ENCODE measurements around the gene KMT5B. TPM values are rescaled to one million over a fixed set of nuclear protein-coding genes. Genes with fewer than 3 reads are reported as not detected.

The KMT5B gene
- total and polyA plus RNA-seq, 10 donors: 12.3 to 52.8 (median 40.6) TPM

DNA sequence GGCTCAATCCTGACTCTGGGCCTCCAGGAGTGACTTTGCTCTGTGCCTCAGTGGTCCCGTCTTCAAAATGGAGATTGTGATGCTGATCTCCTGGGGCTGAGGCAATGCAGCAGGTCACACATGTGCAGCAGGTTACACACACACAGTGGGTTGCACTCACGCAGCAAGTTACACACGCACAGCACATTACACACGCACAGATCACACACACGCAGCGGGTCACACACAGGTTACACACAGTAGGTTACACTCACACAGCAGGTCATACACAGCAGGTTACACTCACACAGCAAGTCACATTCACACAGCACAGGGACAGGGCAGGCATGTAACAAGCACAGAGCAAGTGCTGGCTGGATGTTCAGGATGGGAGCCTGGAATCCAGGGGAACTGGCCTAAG lies 47.4 kb upstream of the KMT5B start:
- H3K27me3 ChIP-seq (replicated peaks in 1 of 7): no peaks in the 10 kb centered on the region
- H3K36me3 ChIP-seq: peaks cover 0 to 52% (median 37%) of the 10 kb centered on the region in 6 donors
- H3K4me3 ChIP-seq: no peak overlapping the region
- WGBS, 5 donors: 93 to 97% (median 96%) methylated on average over 5 to 6 of the region's 6 CpGs
- DNase-seq: no peak
- TF ChIP-seq POLR2A (IDR thresholded peaks at IDR 0.05) (no peak), POLR2AphosphoS5 (IDR thresholded peaks at IDR 0.05) (no peak)
- TF ChIP-seq, protein P1, sequence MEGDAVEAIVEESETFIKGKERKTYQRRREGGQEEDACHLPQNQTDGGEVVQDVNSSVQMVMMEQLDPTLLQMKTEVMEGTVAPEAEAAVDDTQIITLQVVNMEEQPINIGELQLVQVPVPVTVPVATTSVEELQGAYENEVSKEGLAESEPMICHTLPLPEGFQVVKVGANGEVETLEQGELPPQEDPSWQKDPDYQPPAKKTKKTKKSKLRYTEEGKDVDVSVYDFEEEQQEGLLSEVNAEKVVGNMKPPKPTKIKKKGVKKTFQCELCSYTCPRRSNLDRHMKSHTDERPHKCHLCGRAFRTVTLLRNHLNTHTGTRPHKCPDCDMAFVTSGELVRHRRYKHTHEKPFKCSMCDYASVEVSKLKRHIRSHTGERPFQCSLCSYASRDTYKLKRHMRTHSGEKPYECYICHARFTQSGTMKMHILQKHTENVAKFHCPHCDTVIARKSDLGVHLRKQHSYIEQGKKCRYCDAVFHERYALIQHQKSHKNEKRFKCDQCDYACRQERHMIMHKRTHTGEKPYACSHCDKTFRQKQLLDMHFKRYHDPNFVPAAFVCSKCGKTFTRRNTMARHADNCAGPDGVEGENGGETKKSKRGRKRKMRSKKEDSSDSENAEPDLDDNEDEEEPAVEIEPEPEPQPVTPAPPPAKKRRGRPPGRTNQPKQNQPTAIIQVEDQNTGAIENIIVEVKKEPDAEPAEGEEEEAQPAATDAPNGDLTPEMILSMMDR (IDR thresholded peaks at IDR 0.05 in 8 of 11, conservative IDR thresholded peaks at IDR 0.05 in 3 of 11): no peak
- H3K4me1 ChIP-seq: peaks cover 0 to 27% (median 15%) of the 10 kb centered on the region in 6 donors
- no peak overlapping the region for H3K27ac ChIP-seq
- no peaks in the 10 kb centered on the region for H3K9me3 ChIP-seq
- intact Hi-C loops (cut with DNase I; ENCODE audit: low total_unique reads): no loop called here

DNA sequence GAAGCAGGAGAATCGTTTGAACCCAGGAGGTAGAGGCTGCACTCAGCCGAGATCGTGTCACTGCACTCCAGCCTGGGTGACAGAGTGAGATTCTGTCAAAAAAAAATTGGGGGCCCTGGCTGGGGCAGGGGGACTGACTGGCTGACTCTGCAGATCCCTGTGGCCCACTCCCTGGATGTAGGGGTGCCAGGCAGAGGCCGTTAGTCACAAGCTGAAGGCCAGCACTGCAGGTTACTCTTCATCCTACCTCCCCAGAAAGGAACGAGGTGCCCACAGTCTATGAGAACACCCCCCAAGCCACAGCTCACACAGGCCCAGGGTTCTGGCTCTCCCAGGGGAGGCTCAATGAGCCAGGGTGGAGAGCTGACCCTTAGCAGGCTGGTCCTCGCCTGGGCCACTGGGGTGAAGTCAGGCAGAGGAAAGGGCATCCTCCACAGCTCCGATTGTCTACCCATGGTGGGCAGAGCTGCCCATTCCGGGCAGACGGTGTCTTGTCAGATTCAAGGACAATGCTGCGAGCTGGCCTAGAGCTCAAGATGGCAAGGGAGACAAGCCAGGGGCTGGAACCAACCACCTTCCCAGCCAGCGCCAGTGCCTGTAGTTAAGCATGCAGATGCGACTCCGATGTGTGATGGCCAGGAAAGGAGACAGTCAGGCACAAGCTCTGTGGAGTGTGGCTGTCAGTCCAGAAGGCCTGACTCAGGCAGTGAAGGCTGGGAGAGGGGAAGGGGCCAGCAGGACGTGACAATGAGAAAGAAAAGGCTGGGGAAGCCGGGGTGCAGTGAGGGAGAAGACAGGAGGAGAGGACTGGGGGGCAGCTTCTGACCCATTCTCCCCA lies 46.2 kb upstream of the KMT5B start:
- WGBS, 5 donors: 86 to 94% (median 92%) methylated on average over 12 to 15 of the region's 15 CpGs
- Histone ChIP-seq H3K4me1 (peaks cover 0 to 18% (median 10%) of the 10 kb centered on the region in 6 donors), H3K9me3 (no peaks in the 10 kb centered on the region), H3K4me3 (no peak overlapping the region), H3K27ac (no peak overlapping the region), H3K36me3 (peaks cover 0 to 43% (median 34%) of the 10 kb centered on the region in 6 donors), H3K27me3 (replicated peaks in 1 of 7) (no peaks in the 10 kb centered on the region)
- intact Hi-C loops (cut with DNase I; ENCODE audit: low total_unique reads): loop anchor here (5.0 kb wide), 1 partner anchor 188 kb away; no protein-coding TSS in a partner anchor
- TF ChIP-seq POLR2A (IDR thresholded peaks at IDR 0.05) (no peak), POLR2AphosphoS5 (IDR thresholded peaks at IDR 0.05) (peak in 1 of 3 donors; percentile 49)
- DNase-seq: no peak

DNA sequence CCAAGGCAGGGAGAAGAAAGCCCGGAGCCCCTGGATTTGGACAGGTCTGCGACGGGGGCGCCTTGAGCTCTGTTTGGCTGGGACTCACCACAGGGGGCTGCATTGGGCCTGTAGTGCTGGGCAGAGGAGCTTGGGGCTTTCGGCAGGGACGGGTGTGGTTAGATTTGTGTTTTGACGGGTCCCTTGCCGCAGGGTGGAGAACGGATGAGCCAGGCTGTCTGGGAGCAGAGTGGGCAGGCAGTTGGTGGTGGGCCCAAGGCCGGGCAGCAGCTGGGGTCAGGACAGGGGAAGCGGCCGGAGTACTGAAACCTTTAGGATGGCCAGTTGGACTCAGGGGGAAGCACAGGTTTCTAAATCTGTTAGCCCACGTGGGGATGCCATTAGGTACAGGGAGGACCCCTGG lies 45.3 kb upstream of the KMT5B start:
- Histone ChIP-seq H3K4me1 (peaks cover 0 to 18% (median 10%) of the 10 kb centered on the region in 6 donors), H3K27me3 (replicated peaks in 1 of 7) (no peaks in the 10 kb centered on the region), H3K27ac (peak overlapping the region in 1 of 8 donors; percentile 6), H3K9me3 (no peaks in the 10 kb centered on the region), H3K4me3 (no peak overlapping the region), H3K36me3 (peaks cover 0 to 34% (median 27%) of the 10 kb centered on the region in 6 donors)
- TF ChIP-seq POLR2A (IDR thresholded peaks at IDR 0.05) (no peak), POLR2AphosphoS5 (IDR thresholded peaks at IDR 0.05) (peak in 1 of 3 donors; percentile 47)
- intact Hi-C loops (cut with DNase I; ENCODE audit: low total_unique reads): loop anchor here (5.0 kb wide), 1 partner anchor 189 kb away; no protein-coding TSS in a partner anchor
- no peak for DNase-seq
- WGBS, 5 donors: 90 to 94% (median 93%) methylated on average over 13 of the region's 13 CpGs

DNA sequence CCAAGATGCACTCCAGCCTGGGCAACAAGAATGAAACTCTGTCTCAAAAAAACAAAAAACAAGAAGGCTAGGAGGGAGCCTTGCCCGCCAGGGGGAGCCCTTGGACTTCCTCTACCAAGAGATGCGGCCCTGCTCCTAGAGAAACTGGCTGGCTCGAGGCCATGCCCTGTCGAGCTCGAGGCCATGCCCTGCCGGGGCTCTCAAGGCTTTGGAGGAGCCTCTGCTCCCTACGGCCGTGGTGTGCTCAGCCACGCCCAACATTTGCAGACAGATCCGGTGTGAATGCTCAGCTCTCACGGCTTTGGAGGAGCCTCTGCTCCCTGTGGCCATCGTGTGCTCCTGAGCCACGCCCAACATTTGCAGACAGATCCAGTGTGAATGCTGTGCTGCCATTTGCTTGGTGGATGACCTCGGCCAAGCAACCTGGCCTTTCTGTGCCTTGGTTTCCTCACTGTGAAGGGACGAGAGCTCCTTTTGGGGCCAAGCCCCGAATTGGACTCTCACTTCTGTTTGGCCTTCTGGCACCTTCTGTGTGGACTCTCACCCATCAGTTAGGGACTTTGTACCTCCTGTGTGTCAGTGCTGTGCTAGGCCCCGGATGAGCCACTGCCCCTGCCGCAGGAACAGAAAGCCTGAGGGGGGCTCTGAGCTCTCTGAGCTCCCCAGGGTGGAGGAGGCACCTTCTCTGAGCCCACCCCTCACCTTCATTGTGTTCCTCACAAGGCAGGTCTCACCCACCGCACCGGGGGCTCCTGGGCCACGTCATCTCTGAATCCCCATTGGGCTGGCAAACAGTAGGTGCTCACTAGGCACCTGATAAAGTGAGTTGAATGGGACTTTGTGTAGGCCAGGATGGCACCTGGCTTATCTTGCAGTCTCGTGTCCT lies 44.6 kb upstream of the KMT5B start:
- H3K4me3 ChIP-seq: no peak overlapping the region
- 38 to 48% (median 43%) methylated on average over 21 to 22 of the region's 22 CpGs for WGBS, 5 donors
- peak overlapping the region in 3 of 8 donors; percentile 6 to 21 (median 16) for H3K27ac ChIP-seq
- H3K36me3 ChIP-seq: peaks cover 0 to 28% (median 21%) of the 10 kb centered on the region in 6 donors
- H3K27me3 ChIP-seq (replicated peaks in 1 of 7): no peaks in the 10 kb centered on the region
- DNase-seq: peak; percentile 99
- intact Hi-C loops (cut with DNase I; ENCODE audit: low total_unique reads): loop anchor here (2.0 to 5.0 kb wide), 2 partner anchors 39 to 190 kb away; no protein-coding TSS in a partner anchor
- TF ChIP-seq POLR2AphosphoS5 (IDR thresholded peaks at IDR 0.05): peak; percentile 55 to 81 (median 67)
- TF ChIP-seq, protein P1 (IDR thresholded peaks at IDR 0.05 in 8 of 11, conservative IDR thresholded peaks at IDR 0.05 in 3 of 11): peak; percentile 67 to 96 (median 87)
- no peak for TF ChIP-seq POLR2A (IDR thresholded peaks at IDR 0.05)
- H3K9me3 ChIP-seq: no peaks in the 10 kb centered on the region
- peaks cover 0 to 18% (median 10%) of the 10 kb centered on the region in 6 donors for H3K4me1 ChIP-seq
